ENCODE results near the gene TRAF4. TPM values are rescaled to one million over a fixed set of nuclear protein-coding genes. Genes with fewer than 3 reads are reported as not detected.

TRAF4 gene
- total RNA-seq, 1 experiment from 2014 or later = 127 TPM

DNA sequence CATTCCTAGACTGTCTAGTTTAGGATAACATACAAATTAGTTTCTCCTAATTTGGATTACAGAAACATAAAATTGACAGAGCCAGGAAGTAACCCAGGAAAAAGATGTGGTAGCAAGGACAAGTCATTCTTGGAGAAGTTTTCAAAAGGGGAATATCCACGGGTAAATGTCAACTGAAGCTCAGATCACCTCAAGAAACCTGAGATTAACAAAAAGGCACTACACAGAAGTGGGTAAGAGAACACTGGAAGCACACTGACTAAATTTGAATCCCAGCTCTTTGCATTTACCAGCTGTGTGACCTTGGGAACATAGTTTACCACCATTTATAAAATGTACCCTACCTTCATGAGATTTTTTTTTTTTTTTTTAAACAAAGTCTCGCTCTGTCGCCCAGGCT is 39.4 kb downstream of the TRAF4 start:
- Histone ChIP-seq H3K9me2 (ENCODE audit: insufficient read depth) (no peaks in the 10 kb centered on the region), H3K36me3 (ENCODE audit: control insufficient read depth in 1 of 2, insufficient read depth in 2 of 2, low read length in 2 of 2) (no peaks in the 10 kb centered on the region), H3K79me2 (ENCODE audit: insufficient read depth, low read length) (peaks cover 54% of the 10 kb centered on the region), H2AFZ (ENCODE audit: low read depth, low read length, poor library complexity, severe bottlenecking) (no peak overlapping the region), H3K4me1 (ENCODE audit: control insufficient read depth in 1 of 2, insufficient read depth in 2 of 2, low read length in 2 of 2) (no peaks in the 10 kb centered on the region), H3K27me3 (ENCODE audit: insufficient read depth, low read length) (no peaks in the 10 kb centered on the region), H3K4me2 (ENCODE audit: low read length) (no peak overlapping the region), H4K20me1 (ENCODE audit: insufficient read depth) (no peaks in the 10 kb centered on the region; the same call in 1 of the 2 replicates), H3K9me3 (ENCODE audit: control insufficient read depth in 1 of 2, insufficient read depth in 1 of 2, low read depth in 1 of 2, low read length in 2 of 2) (no peaks in the 10 kb centered on the region), H3K4me3 (replicated peaks in 1 of 2; ENCODE audit: low read depth in 1 of 2, low read length in 2 of 2) (no peak overlapping the region), H3K27ac (ENCODE audit: low read depth, low read length) (no peak overlapping the region), H3K9ac (ENCODE audit: low read length) (no peak overlapping the region)
- DNase-seq (ENCODE audit: low read depth, low spot score) = no peak
- ChIA-PET CTCF (no interaction called here), POLR2A (no interaction called here), RAD21 (ENCODE audit: low non-redundant PET in 1 of 2, low total read pairs in 2 of 2, uncharacterized antibody in 2 of 2, unreplicated experiment in 2 of 2) (no interaction called here)
- no peak for TF ChIP-seq POLR2A (IDR thresholded peaks at IDR 0.05; ENCODE audit: borderline replicate concordance, extremely low read depth, insufficient read depth, insufficient read length)
- TF ChIP-seq SIN3A (IDR thresholded peaks at IDR 0.05; ENCODE audit: low read depth) = no peak
- no peak for TF ChIP-seq CBX3 (IDR thresholded peaks at IDR 0.05; ENCODE audit: low read depth)
- TF ChIP-seq, protein P1, sequence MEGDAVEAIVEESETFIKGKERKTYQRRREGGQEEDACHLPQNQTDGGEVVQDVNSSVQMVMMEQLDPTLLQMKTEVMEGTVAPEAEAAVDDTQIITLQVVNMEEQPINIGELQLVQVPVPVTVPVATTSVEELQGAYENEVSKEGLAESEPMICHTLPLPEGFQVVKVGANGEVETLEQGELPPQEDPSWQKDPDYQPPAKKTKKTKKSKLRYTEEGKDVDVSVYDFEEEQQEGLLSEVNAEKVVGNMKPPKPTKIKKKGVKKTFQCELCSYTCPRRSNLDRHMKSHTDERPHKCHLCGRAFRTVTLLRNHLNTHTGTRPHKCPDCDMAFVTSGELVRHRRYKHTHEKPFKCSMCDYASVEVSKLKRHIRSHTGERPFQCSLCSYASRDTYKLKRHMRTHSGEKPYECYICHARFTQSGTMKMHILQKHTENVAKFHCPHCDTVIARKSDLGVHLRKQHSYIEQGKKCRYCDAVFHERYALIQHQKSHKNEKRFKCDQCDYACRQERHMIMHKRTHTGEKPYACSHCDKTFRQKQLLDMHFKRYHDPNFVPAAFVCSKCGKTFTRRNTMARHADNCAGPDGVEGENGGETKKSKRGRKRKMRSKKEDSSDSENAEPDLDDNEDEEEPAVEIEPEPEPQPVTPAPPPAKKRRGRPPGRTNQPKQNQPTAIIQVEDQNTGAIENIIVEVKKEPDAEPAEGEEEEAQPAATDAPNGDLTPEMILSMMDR (IDR thresholded peaks at IDR 0.05 in 2 of 3, conservative IDR thresholded peaks at IDR 0.05 in 1 of 3; ENCODE audit: borderline replicate concordance in 1 of 3, insufficient read depth in 1 of 3, low read depth in 2 of 3, low read length in 2 of 3) = no peak
- no peak for TF ChIP-seq SP1 (IDR thresholded peaks at IDR 0.05; ENCODE audit: low read depth)
- no peak for TF ChIP-seq EGR1 (IDR thresholded peaks at IDR 0.05; ENCODE audit: low read depth)
- no peak for TF ChIP-seq EZH2phosphoT487 (IDR thresholded peaks at IDR 0.05; ENCODE audit: borderline replicate concordance)
- no peak for TF ChIP-seq ZNF274 (IDR thresholded peaks at IDR 0.05; ENCODE audit: low read depth, low read length)
- no peak for TF ChIP-seq ELF1 (IDR thresholded peaks at IDR 0.05; ENCODE audit: borderline replicate concordance, low read depth)
- TF ChIP-seq, protein P2, sequence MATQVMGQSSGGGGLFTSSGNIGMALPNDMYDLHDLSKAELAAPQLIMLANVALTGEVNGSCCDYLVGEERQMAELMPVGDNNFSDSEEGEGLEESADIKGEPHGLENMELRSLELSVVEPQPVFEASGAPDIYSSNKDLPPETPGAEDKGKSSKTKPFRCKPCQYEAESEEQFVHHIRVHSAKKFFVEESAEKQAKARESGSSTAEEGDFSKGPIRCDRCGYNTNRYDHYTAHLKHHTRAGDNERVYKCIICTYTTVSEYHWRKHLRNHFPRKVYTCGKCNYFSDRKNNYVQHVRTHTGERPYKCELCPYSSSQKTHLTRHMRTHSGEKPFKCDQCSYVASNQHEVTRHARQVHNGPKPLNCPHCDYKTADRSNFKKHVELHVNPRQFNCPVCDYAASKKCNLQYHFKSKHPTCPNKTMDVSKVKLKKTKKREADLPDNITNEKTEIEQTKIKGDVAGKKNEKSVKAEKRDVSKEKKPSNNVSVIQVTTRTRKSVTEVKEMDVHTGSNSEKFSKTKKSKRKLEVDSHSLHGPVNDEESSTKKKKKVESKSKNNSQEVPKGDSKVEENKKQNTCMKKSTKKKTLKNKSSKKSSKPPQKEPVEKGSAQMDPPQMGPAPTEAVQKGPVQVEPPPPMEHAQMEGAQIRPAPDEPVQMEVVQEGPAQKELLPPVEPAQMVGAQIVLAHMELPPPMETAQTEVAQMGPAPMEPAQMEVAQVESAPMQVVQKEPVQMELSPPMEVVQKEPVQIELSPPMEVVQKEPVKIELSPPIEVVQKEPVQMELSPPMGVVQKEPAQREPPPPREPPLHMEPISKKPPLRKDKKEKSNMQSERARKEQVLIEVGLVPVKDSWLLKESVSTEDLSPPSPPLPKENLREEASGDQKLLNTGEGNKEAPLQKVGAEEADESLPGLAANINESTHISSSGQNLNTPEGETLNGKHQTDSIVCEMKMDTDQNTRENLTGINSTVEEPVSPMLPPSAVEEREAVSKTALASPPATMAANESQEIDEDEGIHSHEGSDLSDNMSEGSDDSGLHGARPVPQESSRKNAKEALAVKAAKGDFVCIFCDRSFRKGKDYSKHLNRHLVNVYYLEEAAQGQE (IDR thresholded peaks at IDR 0.05; ENCODE audit: low read depth) = no peak
- no peak for TF ChIP-seq RAD21 (IDR thresholded peaks at IDR 0.05; ENCODE audit: low read depth)
- no peak for TF ChIP-seq EZH2 (IDR thresholded peaks at IDR 0.05)
- TF ChIP-seq ZFX (IDR thresholded peaks at IDR 0.05) = no peak
- TF ChIP-seq, protein P3, sequence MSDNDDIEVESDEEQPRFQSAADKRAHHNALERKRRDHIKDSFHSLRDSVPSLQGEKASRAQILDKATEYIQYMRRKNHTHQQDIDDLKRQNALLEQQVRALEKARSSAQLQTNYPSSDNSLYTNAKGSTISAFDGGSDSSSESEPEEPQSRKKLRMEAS (IDR thresholded peaks at IDR 0.05) = no peak
- TF ChIP-seq POLR2AphosphoS5 (IDR thresholded peaks at IDR 0.05; ENCODE audit: low read depth, low read length) = no peak
- no peak for TF ChIP-seq CEBPB (IDR thresholded peaks at IDR 0.05; ENCODE audit: low read depth)
- BruUV-seq (replicated peaks) = no TSS peak
- ATAC-seq = no peak
- intact Hi-C loops (cut with micrococcal nuclease) = no loop called here

All from HCT116 (cell line).